ENCODE results near the gene CCNI.

CCNI gene

GRCh38 chr4:77050962-77051361, 24.8 kb downstream of the CCNI start:
- TF ChIP-seq MYC (IDR thresholded peaks at IDR 0.05; ENCODE audit: low read depth, low read length) (no peak), CTCF (IDR thresholded peaks at IDR 0.05; ENCODE audit: low read depth, low read length) (no peak), POLR2A (IDR thresholded peaks at IDR 0.05; ENCODE audit: extremely low read depth, insufficient read length) (no peak), MAX (IDR thresholded peaks at IDR 0.05; ENCODE audit: low read depth, low read length) (no peak)
- DNase-seq (ENCODE audit: low read depth) = no peak
- H3K4me3 ChIP-seq (ENCODE audit: low read depth, low read length) = no peak overlapping the region

GRCh38 chr4:77047037-77047436, 28.8 kb downstream of the CCNI start:
- TF ChIP-seq MAX (IDR thresholded peaks at IDR 0.05; ENCODE audit: low read depth, low read length) = no peak
- TF ChIP-seq POLR2A (IDR thresholded peaks at IDR 0.05; ENCODE audit: extremely low read depth, insufficient read length) = no peak
- no peak for TF ChIP-seq MYC (IDR thresholded peaks at IDR 0.05; ENCODE audit: low read depth, low read length)
- TF ChIP-seq CTCF (IDR thresholded peaks at IDR 0.05; ENCODE audit: low read depth, low read length) = peak; percentile 16
- no peak overlapping the region for H3K4me3 ChIP-seq (ENCODE audit: low read depth, low read length)
- DNase-seq (ENCODE audit: low read depth) = no peak

GRCh38 chr4:77045490-77045889, 30.3 kb downstream of the CCNI start:
- H3K4me3 ChIP-seq (ENCODE audit: low read depth, low read length) = no peak overlapping the region
- peak; percentile 12 for DNase-seq (ENCODE audit: low read depth)
- TF ChIP-seq MYC (IDR thresholded peaks at IDR 0.05; ENCODE audit: low read depth, low read length) (no peak), POLR2A (IDR thresholded peaks at IDR 0.05; ENCODE audit: extremely low read depth, insufficient read length) (no peak), MAX (IDR thresholded peaks at IDR 0.05; ENCODE audit: low read depth, low read length) (no peak), CTCF (IDR thresholded peaks at IDR 0.05; ENCODE audit: low read depth, low read length) (no peak)

GRCh38 chr4:77044461-77045150, 31.2 kb downstream of the CCNI start:
- H3K4me3 ChIP-seq (ENCODE audit: low read depth, low read length) = no peak overlapping the region
- DNase-seq (ENCODE audit: low read depth) = peak; percentile 43
- TF ChIP-seq CTCF (IDR thresholded peaks at IDR 0.05; ENCODE audit: low read depth, low read length) (peak; percentile 21), MYC (IDR thresholded peaks at IDR 0.05; ENCODE audit: low read depth, low read length) (no peak)

- no peak overlapping the region for H3K4me3 ChIP-seq (ENCODE audit: low read depth, low read length)
- TF ChIP-seq CTCF (IDR thresholded peaks at IDR 0.05; ENCODE audit: low read depth, low read length) (no peak), MAX (IDR thresholded peaks at IDR 0.05; ENCODE audit: low read depth, low read length) (no peak), POLR2A (IDR thresholded peaks at IDR 0.05; ENCODE audit: extremely low read depth, insufficient read length) (no peak), MYC (IDR thresholded peaks at IDR 0.05; ENCODE audit: low read depth, low read length) (no peak)
- DNase-seq (ENCODE audit: low read depth) = no peak
Observed at GRCh38 chr4:77043507-77044136, 32.2 kb downstream of the CCNI start.

Measured in NB4 (cell line).